HCT116 (cell line): ENCODE results near the gene BCL2L11. TPM values are rescaled to one million over a fixed set of nuclear protein-coding genes. Genes with fewer than 3 reads are reported as not detected.

Experiments
- ATAC-seq: fragments of 200-7000 bp; cut with Tn5 transposase; 2 replicates; pipeline ENCODE4 v1.9.1; 2020; ENCODE audit warnings: mild to moderate bottlenecking, moderate library complexity
- BruUV-seq: library from RNA; stranded (reverse); fragments of 400-500 nt; replicated peaks from 2 replicates; lab custom pipeline; 2021; lab: Mats Ljungman, UMichigan
- CTCF ChIA-PET: fragments of 300-600 bp; sonication (Branson Sonifier 250); formaldehyde crosslinking; loops from one replicate; lab custom pipeline; 2021; ENCODE audit warnings: antibody characterized with exemption; lab: Charles Lee
- POLR2A ChIA-PET: fragments of 300-600, 350-600 bp; sonication (Branson Sonifier 250); formaldehyde crosslinking; loops from one replicate; lab custom pipeline; 2021; ENCODE audit warnings: antibody characterized with exemption; lab: Charles Lee
- RAD21 ChIA-PET, 2 experiments: fragments of 300-600 bp; sonication (Branson Sonifier 250); formaldehyde crosslinking; loops; one replicate each; lab custom pipeline; 2023; ENCODE audit warnings: low total read pairs in 2 of 2; ENCODE audit not compliant: uncharacterized antibody in 2 of 2, unreplicated experiment in 2 of 2, low non-redundant PET in 1 of 2; lab: Charles Lee
- DNase-seq: peaks from one replicate; pipeline ENCODE4 v3.0.0-alpha.2; 2010; ENCODE audit warnings: low read depth, low spot score
- H2AFZ ChIP-seq: fragments of 200-600 bp; shearing (Covaris generic), sonication (generic); 2 replicates; pipeline ENCODE4 v1.6.1; 2017; ENCODE audit warnings: low read depth, mixed run types, mixed read lengths, antibody characterized with exemption, low read length; ENCODE audit not compliant: poor library complexity, severe bottlenecking
- H3K27ac ChIP-seq: 2 replicates; pipeline ENCODE4 v1.5.1; 2012; ENCODE audit warnings: low read depth, low read length
- H3K27me3 ChIP-seq: fragments of 200-600 bp; sonication (generic); 2 replicates; pipeline ENCODE4 v1.6.1; 2016; ENCODE audit warnings: mixed run types, low read length, mixed read lengths; ENCODE audit not compliant: insufficient read depth
- H3K36me3 ChIP-seq, 2 experiments: fragments of 200-500 bp in 1 of 2; fragments of 200-600 bp in 1 of 2; sonication (Bioruptor generic) in 1 of 2; sonication (generic) in 1 of 2; 2 replicates each; pipeline versions ENCODE4 v1.5.1 to v1.6.1; 2014 to 2016; ENCODE audit warnings: low read length in 2 of 2, inconsistent platforms in 1 of 2, mixed read lengths in 1 of 2, mixed run types in 1 of 2; ENCODE audit not compliant: insufficient read depth in 2 of 2, control insufficient read depth in 1 of 2
- H3K4me1 ChIP-seq, 2 experiments: fragments of 200-600 bp in 1 of 2; sonication (generic) in 1 of 2; 2 replicates each; pipeline versions ENCODE4 v1.5.1 to v1.6.1; 2012 to 2017; ENCODE audit warnings: low read length in 2 of 2, inconsistent platforms in 1 of 2, mild to moderate bottlenecking in 1 of 2, mixed read lengths in 1 of 2, mixed run types in 1 of 2, moderate library complexity in 1 of 2; ENCODE audit not compliant: insufficient read depth in 2 of 2, control insufficient read depth in 1 of 2
- H3K4me2 ChIP-seq: fragments of 200-600 bp; sonication (generic); 2 replicates; pipeline ENCODE4 v1.6.1; 2017; ENCODE audit warnings: mixed run types, low read length, mixed read lengths
- H3K4me3 ChIP-seq, 2 experiments: fragments of 200-600 bp in 1 of 2; sonication (generic) in 1 of 2; replicated peaks in 1 of 2; 2 replicates each; pipeline ENCODE4 v1.5.1; 2011 to 2016; ENCODE audit warnings: low read length in 2 of 2, control low read depth in 1 of 2, low read depth in 1 of 2, mild to moderate bottlenecking in 1 of 2, mixed read lengths in 1 of 2, mixed run types in 1 of 2
- H3K79me2 ChIP-seq: fragments of 200-600 bp; sonication (generic); 2 replicates; pipeline ENCODE4 v1.6.1; 2017; ENCODE audit warnings: mild to moderate bottlenecking, mixed run types, low read length, moderate library complexity, mixed read lengths; ENCODE audit not compliant: insufficient read depth
- H3K9ac ChIP-seq: fragments of 200-600 bp; sonication (generic); 2 replicates; pipeline ENCODE4 v1.6.1; 2016; ENCODE audit warnings: low read length, mixed read lengths
- H3K9me2 ChIP-seq: fragments of 200-600 bp; sonication (generic), shearing (Covaris generic); 2 replicates; pipeline ENCODE4 v1.6.1; 2017; ENCODE audit warnings: mixed run types, mild to moderate bottlenecking, moderate library complexity; ENCODE audit not compliant: insufficient read depth
- H3K9me3 ChIP-seq, 2 experiments: fragments of 200-500 bp in 1 of 2; fragments of 200-600 bp in 1 of 2; sonication (Bioruptor generic) in 1 of 2; sonication (generic) in 1 of 2; 2 replicates each; pipeline ENCODE4 v1.6.1; 2014 to 2017; ENCODE audit warnings: low read length in 2 of 2, mixed read lengths in 2 of 2, inconsistent platforms in 1 of 2, low read depth in 1 of 2, mild to moderate bottlenecking in 1 of 2, mixed run types in 1 of 2, moderate library complexity in 1 of 2; ENCODE audit not compliant: control insufficient read depth in 1 of 2, insufficient read depth in 1 of 2
- H4K20me1 ChIP-seq: fragments of 200-600 bp; sonication (generic), shearing (Covaris generic); 2 replicates; pipeline ENCODE4 v1.6.1; 2017; ENCODE audit warnings: mixed run types, mild to moderate bottlenecking, moderate library complexity; ENCODE audit not compliant: insufficient read depth
- CBX3 ChIP-seq: IDR thresholded peaks from 2 replicates; pipeline ENCODE4 v1.6.1; 2012; ENCODE audit warnings: low read depth
- CEBPB ChIP-seq: IDR thresholded peaks from 2 replicates; pipeline ENCODE4 v1.6.1; 2012; ENCODE audit warnings: low read depth
- ELF1 ChIP-seq: IDR thresholded peaks from 2 replicates; pipeline ENCODE4 v1.6.1; 2012; ENCODE audit warnings: low read depth, borderline replicate concordance
- EZH2 ChIP-seq: fragments of 200-600 bp; sonication (generic); IDR thresholded peaks from 2 replicates; pipeline ENCODE4 v1.6.1; 2017; ENCODE audit warnings: antibody characterized with exemption, mixed run types
- FOSL1 ChIP-seq: IDR thresholded peaks from 2 replicates; pipeline ENCODE4 v1.6.1; 2012; ENCODE audit warnings: low read depth
- POLR2A ChIP-seq: IDR thresholded peaks from 2 replicates; pipeline ENCODE4 v1.7.0; 2011; ENCODE audit warnings: borderline replicate concordance; ENCODE audit not compliant: insufficient read depth, insufficient read length; ENCODE audit errors: extremely low read depth
- POLR2AphosphoS5 ChIP-seq: IDR thresholded peaks from 2 replicates; pipeline ENCODE4 v1.6.1; 2011; ENCODE audit warnings: mild to moderate bottlenecking, low read depth, low read length, moderate library complexity
- RAD21 ChIP-seq: IDR thresholded peaks from 2 replicates; pipeline ENCODE4 v1.6.1; 2012; ENCODE audit warnings: low read depth, mild to moderate bottlenecking
- SIN3A ChIP-seq: IDR thresholded peaks from 2 replicates; pipeline ENCODE4 v1.6.1; 2012; ENCODE audit warnings: low read depth
- SP1 ChIP-seq: IDR thresholded peaks from 2 replicates; pipeline ENCODE4 v1.6.1; 2012; ENCODE audit warnings: low read depth
- SRF ChIP-seq: IDR thresholded peaks from 2 replicates; pipeline ENCODE4 v1.6.1; 2012; ENCODE audit warnings: low read depth
- TCF7L2 ChIP-seq: IDR thresholded peaks from 2 replicates; pipeline ENCODE4 v1.7.0; 2011; ENCODE audit warnings: borderline replicate concordance, inconsistent platforms; ENCODE audit not compliant: insufficient read depth, insufficient read length; ENCODE audit errors: extremely low read depth
- ZFX ChIP-seq: fragments of 450-650 bp; IDR thresholded peaks from 2 replicates; pipeline ENCODE4 v1.6.1; 2017
- ZNF274 ChIP-seq: fragments of 200-500 bp; sonication (Bioruptor generic); IDR thresholded peaks from 2 replicates; pipeline ENCODE4 v1.6.1; 2014; ENCODE audit warnings: mild to moderate bottlenecking, low read depth, low read length, inconsistent platforms
- intact Hi-C: fragments of 100-400 bp; cut with micrococcal nuclease; formaldehyde crosslinking; loops from 2 replicates; pipeline ENCODE4 v1.10.0; 2022
- total RNA-seq: library from RNA; stranded (reverse); gene quantifications from one replicate; pipeline ENCODE4 v1.2.1, GENCODE V29; 2021; ENCODE audit not compliant: unreplicated experiment
- TF ChIP-seq, protein P1 (sequence below), 3 experiments: fragments of 200-600 bp in 1 of 3; sonication (generic) in 1 of 3; IDR thresholded peaks in 2 of 3; conservative IDR thresholded peaks in 1 of 3; 2 replicates each; pipeline ENCODE4 v1.5.1; 2012 to 2017; ENCODE audit warnings: low read depth in 2 of 3, low read length in 2 of 3, antibody characterized with exemption in 1 of 3, borderline replicate concordance in 1 of 3, control low read depth in 1 of 3, mild to moderate bottlenecking in 1 of 3, mixed read lengths in 1 of 3, mixed run types in 1 of 3, moderate library complexity in 1 of 3; ENCODE audit not compliant: insufficient read depth in 1 of 3
- TF ChIP-seq, protein P2 (sequence below): IDR thresholded peaks from 2 replicates; pipeline ENCODE4 v1.6.1; 2012
- TF ChIP-seq, protein P3 (sequence below): IDR thresholded peaks from 2 replicates; pipeline ENCODE4 v1.6.1; 2011; ENCODE audit warnings: mild to moderate bottlenecking, low read length, moderate library complexity; ENCODE audit not compliant: insufficient replicate concordance; ENCODE audit errors: extremely low read depth
- TF ChIP-seq, protein P4 (sequence below): IDR thresholded peaks from 2 replicates; pipeline ENCODE4 v1.6.1; 2012
- TF ChIP-seq, protein P5 (sequence below): IDR thresholded peaks from 2 replicates; pipeline ENCODE4 v1.6.1; 2012; ENCODE audit warnings: low read depth

The BCL2L11 gene
- total RNA-seq, 1 experiment from 2014 or later = 17.8 TPM

DNA sequence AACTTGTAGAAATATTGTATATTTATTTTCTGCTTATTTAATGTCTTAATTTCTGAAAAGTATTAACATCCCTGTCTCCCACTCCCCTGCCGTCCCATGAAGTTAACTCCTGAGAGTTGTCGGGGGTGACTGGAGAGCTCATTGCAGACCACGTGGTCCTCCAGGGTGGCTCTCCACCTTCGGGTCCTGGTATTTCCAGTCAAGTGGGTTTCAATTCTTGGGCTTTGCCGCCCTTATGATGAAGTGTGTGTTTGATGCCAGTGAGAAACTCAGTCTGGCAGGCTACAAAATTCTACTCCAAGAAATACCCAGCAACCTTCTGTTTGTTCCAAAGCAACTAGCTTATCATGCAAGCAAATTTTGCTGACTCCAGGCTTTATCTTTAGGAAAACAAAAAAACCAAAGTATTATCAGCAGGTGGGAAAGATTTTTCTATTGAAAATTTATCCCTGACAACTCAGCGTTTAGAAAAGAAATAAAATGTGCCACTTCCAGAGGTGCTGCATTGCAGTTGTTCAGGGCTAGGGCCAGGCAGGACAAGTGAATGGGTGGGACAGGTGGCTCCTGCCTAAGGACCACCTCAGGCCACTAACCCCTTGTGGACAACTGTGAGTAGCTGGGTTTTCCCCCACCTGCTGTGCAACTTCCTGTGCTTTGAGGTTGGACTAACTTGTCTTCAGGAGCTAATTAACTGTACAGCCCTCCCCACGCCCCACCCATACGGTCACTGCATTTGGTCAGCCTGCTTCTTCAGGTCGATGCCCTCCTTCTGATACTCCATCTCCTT is 46.6 kb downstream of the BCL2L11 start:
- Histone ChIP-seq H3K79me2 (no peaks in the 10 kb centered on the region; the same call in 1 of the 2 replicates), H3K27ac (no peak overlapping the region), H4K20me1 (no peaks in the 10 kb centered on the region), H3K9me2 (no peaks in the 10 kb centered on the region), H3K27me3 (no peaks in the 10 kb centered on the region), H3K4me2 (peak overlapping the region; percentile 64), H3K4me3 (no peak overlapping the region), H3K4me1 (peaks cover 32 to 38% of the 10 kb centered on the region in 2 experiments), H3K9me3 (no peaks in the 10 kb centered on the region), H3K36me3 (peaks cover 11 to 12% of the 10 kb centered on the region in 2 experiments; a peak in 2 of 4 replicates), H3K9ac (no peak overlapping the region), H2AFZ (no peak overlapping the region)
- DNase-seq = no peak
- ChIA-PET CTCF (no interaction called here), RAD21 (no interaction called here), POLR2A (interaction anchor here (0.6 to 2.4 kb wide), 2 partner anchors 26 to 47 kb away, joined by 3 to 6 read pairs; partner anchors contain the start of gene BCL2L11)
- peak; percentile 12 for ATAC-seq
- intact Hi-C loops = no loop called here
- no TSS peak for BruUV-seq
- TF ChIP-seq SRF = no peak
- TF ChIP-seq FOSL1 = no peak
- TF ChIP-seq POLR2A = no peak
- TF ChIP-seq, protein P1, sequence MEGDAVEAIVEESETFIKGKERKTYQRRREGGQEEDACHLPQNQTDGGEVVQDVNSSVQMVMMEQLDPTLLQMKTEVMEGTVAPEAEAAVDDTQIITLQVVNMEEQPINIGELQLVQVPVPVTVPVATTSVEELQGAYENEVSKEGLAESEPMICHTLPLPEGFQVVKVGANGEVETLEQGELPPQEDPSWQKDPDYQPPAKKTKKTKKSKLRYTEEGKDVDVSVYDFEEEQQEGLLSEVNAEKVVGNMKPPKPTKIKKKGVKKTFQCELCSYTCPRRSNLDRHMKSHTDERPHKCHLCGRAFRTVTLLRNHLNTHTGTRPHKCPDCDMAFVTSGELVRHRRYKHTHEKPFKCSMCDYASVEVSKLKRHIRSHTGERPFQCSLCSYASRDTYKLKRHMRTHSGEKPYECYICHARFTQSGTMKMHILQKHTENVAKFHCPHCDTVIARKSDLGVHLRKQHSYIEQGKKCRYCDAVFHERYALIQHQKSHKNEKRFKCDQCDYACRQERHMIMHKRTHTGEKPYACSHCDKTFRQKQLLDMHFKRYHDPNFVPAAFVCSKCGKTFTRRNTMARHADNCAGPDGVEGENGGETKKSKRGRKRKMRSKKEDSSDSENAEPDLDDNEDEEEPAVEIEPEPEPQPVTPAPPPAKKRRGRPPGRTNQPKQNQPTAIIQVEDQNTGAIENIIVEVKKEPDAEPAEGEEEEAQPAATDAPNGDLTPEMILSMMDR (IDR thresholded peaks at IDR 0.05 in 2 of 3, conservative IDR thresholded peaks at IDR 0.05 in 1 of 3; ENCODE audit: borderline replicate concordance in 1 of 3, insufficient read depth in 1 of 3, low read depth in 2 of 3, low read length in 2 of 3) = no peak
- TF ChIP-seq EZH2 = no peak
- TF ChIP-seq, protein P2, sequence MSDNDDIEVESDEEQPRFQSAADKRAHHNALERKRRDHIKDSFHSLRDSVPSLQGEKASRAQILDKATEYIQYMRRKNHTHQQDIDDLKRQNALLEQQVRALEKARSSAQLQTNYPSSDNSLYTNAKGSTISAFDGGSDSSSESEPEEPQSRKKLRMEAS = no peak
- no peak for TF ChIP-seq RAD21
- no peak for TF ChIP-seq ZNF274
- TF ChIP-seq TCF7L2 = no peak
- TF ChIP-seq ZFX = no peak
- no peak for TF ChIP-seq CBX3
- no peak for TF ChIP-seq SIN3A
- no peak for TF ChIP-seq SP1
- TF ChIP-seq, protein P3, sequence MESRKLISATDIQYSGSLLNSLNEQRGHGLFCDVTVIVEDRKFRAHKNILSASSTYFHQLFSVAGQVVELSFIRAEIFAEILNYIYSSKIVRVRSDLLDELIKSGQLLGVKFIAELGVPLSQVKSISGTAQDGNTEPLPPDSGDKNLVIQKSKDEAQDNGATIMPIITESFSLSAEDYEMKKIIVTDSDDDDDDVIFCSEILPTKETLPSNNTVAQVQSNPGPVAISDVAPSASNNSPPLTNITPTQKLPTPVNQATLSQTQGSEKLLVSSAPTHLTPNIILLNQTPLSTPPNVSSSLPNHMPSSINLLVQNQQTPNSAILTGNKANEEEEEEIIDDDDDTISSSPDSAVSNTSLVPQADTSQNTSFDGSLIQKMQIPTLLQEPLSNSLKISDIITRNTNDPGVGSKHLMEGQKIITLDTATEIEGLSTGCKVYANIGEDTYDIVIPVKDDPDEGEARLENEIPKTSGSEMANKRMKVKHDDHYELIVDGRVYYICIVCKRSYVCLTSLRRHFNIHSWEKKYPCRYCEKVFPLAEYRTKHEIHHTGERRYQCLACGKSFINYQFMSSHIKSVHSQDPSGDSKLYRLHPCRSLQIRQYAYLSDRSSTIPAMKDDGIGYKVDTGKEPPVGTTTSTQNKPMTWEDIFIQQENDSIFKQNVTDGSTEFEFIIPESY = no peak
- TF ChIP-seq POLR2AphosphoS5 = no peak
- TF ChIP-seq ELF1 = no peak
- no peak for TF ChIP-seq CEBPB
- TF ChIP-seq, protein P4, sequence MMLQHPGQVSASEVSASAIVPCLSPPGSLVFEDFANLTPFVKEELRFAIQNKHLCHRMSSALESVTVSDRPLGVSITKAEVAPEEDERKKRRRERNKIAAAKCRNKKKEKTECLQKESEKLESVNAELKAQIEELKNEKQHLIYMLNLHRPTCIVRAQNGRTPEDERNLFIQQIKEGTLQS = no peak
- TF ChIP-seq, protein P5, sequence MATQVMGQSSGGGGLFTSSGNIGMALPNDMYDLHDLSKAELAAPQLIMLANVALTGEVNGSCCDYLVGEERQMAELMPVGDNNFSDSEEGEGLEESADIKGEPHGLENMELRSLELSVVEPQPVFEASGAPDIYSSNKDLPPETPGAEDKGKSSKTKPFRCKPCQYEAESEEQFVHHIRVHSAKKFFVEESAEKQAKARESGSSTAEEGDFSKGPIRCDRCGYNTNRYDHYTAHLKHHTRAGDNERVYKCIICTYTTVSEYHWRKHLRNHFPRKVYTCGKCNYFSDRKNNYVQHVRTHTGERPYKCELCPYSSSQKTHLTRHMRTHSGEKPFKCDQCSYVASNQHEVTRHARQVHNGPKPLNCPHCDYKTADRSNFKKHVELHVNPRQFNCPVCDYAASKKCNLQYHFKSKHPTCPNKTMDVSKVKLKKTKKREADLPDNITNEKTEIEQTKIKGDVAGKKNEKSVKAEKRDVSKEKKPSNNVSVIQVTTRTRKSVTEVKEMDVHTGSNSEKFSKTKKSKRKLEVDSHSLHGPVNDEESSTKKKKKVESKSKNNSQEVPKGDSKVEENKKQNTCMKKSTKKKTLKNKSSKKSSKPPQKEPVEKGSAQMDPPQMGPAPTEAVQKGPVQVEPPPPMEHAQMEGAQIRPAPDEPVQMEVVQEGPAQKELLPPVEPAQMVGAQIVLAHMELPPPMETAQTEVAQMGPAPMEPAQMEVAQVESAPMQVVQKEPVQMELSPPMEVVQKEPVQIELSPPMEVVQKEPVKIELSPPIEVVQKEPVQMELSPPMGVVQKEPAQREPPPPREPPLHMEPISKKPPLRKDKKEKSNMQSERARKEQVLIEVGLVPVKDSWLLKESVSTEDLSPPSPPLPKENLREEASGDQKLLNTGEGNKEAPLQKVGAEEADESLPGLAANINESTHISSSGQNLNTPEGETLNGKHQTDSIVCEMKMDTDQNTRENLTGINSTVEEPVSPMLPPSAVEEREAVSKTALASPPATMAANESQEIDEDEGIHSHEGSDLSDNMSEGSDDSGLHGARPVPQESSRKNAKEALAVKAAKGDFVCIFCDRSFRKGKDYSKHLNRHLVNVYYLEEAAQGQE = no peak
